Esophagus muscularis mucosa (tissue), 4 donors: ENCODE results near the gene RASGRF2. TPM values are rescaled to one million over a fixed set of nuclear protein-coding genes. Genes with fewer than 3 reads are reported as not detected.
A peak's percentile ranks its signal among the peaks of the same experiment; 100 is the strongest.

Source experiments
- DNase-seq: peaks from one replicate; pipeline ENCODE4 v3.0.0-alpha.2; 2017; ENCODE audit errors: extremely low spot score
- H3K27ac ChIP-seq, 4 donors: fragments of 200-600 bp; sonication (generic); replicated peaks in 1 of 4; 1 replicate in 3 of 4; 2 replicates in 1 of 4; pipeline ENCODE4 v1.5.1; 2016 to 2019; ENCODE audit warnings: mild to moderate bottlenecking in 1 of 4
- H3K27me3 ChIP-seq, 4 donors: fragments of 200-600 bp; sonication (generic); one replicate each; pipeline versions ENCODE4 v1.5.1 to v1.6.0; 2016 to 2019
- H3K36me3 ChIP-seq, 4 donors: fragments of 200-600 bp; sonication (generic); one replicate each; pipeline ENCODE4 v1.5.1; 2016 to 2019
- H3K4me1 ChIP-seq, 4 donors: fragments of 200-600 bp; sonication (generic); one replicate each; pipeline ENCODE4 v1.5.1; 2016 to 2019
- H3K4me3 ChIP-seq, 4 donors: fragments of 200-600 bp; sonication (generic); 1 replicate in 2 of 4; 2 replicates in 2 of 4; pipeline ENCODE4 v1.5.1; 2016 to 2019; ENCODE audit warnings: mild to moderate bottlenecking in 4 of 4, moderate library complexity in 1 of 4
- H3K9me3 ChIP-seq, 4 donors: fragments of 200-600 bp; sonication (generic); 1 replicate in 3 of 4; 2 replicates in 1 of 4; pipeline ENCODE4 v1.5.1; 2016 to 2019
- EP300 ChIP-seq: sonication (generic); formaldehyde crosslinking; IDR thresholded peaks from one replicate; pipeline ENCODE4 v1.6.1; 2017; ENCODE audit warnings: antibody characterized with exemption
- POLR2A ChIP-seq: fragments of 450-650 bp; IDR thresholded peaks from one replicate; pipeline ENCODE4 v1.6.1; 2017; ENCODE audit warnings: antibody characterized with exemption, moderate library complexity, mild to moderate bottlenecking, low read depth
- POLR2AphosphoS5 ChIP-seq, 2 donors: sonication (generic); formaldehyde crosslinking; IDR thresholded peaks; one replicate each; pipeline ENCODE4 v1.6.1; 2017; ENCODE audit warnings: antibody characterized with exemption in 2 of 2
- WGBS: methylation state at CpG from one replicate; pipeline ENCODE4 v1.1.5; 2018; 5-methylcytosine and 5-hydroxymethylcytosine counted together
- intact Hi-C: fragments of 100-400 bp; cut with DNase I; formaldehyde crosslinking; loops from one replicate; pipeline ENCODE4 v1.15.1; 2023
- total RNA-seq, 4 donors: library from RNA; depleted of rRNA; stranded (reverse); fragments of >200 nt; gene quantifications; one replicate each; pipeline versions ENCODE4 v1.1.0 to v1.2.1, GENCODE V29; 2016
- TF ChIP-seq, protein P1 (sequence below), 3 experiments: fragments of 200-600 bp in 2 of 3; fragments of 450-650 bp in 1 of 3; sonication (generic) in 2 of 3; IDR thresholded peaks; one replicate each; pipeline ENCODE4 v1.5.1; 2017 to 2019; ENCODE audit warnings: antibody characterized with exemption in 3 of 3, mild to moderate bottlenecking in 2 of 3, moderate library complexity in 1 of 3

RASGRF2 gene
- total RNA-seq, 4 donors from 2014 or later, result 4.2 to 7.6 (median 5.9) TPM

DNA sequence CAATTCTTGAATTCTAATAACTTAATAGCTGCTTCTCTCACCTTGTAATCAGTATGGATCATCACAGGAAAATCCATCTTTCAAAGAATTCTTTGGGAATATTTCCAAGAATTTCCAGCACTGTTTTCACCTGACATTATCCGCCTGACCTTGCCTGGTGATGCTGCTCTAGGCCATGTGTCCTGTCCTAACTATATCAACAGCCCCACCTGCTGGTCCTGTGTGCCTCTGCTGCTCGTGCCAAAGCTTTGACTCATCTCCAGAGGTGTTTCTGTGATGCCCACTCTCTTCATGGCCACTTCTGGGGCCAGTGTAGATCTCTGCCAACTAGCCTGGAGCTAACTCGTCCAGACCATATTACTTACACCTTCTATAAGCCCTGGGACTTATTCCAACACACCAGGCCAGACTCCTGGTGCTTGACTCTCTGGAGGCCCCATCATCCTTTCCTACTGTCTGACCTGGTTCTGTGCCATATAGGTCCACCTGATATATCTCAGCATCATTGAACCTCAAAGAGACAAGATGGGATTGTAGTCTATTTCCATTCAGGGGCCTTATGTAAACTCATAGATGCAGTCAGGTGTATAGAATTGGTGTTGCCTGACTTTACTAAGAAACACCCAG is 205.4 kb downstream of the RASGRF2 start:
- H3K27ac ChIP-seq, result no peak overlapping the region
- no peak overlapping the region for H3K4me3 ChIP-seq
- no peak for DNase-seq
- H3K4me1 ChIP-seq, result no peaks in the 10 kb centered on the region
- TF ChIP-seq, protein P1, sequence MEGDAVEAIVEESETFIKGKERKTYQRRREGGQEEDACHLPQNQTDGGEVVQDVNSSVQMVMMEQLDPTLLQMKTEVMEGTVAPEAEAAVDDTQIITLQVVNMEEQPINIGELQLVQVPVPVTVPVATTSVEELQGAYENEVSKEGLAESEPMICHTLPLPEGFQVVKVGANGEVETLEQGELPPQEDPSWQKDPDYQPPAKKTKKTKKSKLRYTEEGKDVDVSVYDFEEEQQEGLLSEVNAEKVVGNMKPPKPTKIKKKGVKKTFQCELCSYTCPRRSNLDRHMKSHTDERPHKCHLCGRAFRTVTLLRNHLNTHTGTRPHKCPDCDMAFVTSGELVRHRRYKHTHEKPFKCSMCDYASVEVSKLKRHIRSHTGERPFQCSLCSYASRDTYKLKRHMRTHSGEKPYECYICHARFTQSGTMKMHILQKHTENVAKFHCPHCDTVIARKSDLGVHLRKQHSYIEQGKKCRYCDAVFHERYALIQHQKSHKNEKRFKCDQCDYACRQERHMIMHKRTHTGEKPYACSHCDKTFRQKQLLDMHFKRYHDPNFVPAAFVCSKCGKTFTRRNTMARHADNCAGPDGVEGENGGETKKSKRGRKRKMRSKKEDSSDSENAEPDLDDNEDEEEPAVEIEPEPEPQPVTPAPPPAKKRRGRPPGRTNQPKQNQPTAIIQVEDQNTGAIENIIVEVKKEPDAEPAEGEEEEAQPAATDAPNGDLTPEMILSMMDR (IDR thresholded peaks at IDR 0.05), result peak in 2 of 3 experiments; percentile 26 to 40
- TF ChIP-seq POLR2AphosphoS5 (IDR thresholded peaks at IDR 0.05), result no peak
- H3K36me3 ChIP-seq, result no peaks in the 10 kb centered on the region
- H3K27me3 ChIP-seq, result no peaks in the 10 kb centered on the region
- 58% methylated on average over 3 of the region's 3 CpGs for WGBS
- intact Hi-C loops, result no loop called here
- no peaks in the 10 kb centered on the region for H3K9me3 ChIP-seq

DNA sequence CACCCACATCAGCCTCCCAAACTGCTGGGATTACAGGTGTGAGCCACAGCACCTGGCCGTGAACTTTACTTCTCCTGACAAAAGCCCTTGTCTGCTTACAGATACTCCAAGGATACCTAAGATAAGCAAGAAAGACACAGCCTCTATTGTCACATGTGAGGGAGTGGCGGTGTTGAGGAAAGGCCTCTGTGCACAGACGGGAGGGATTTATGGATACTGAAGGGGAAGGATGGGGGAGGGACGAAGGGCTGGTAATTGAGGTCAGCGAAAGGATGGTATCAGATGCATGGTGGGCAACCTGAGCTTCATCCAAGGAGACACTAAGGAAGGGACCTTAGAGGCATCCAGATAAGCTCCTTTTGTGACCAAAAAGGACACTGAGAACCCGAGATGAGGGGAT is 206.3 kb downstream of the RASGRF2 start:
- Histone ChIP-seq H3K4me3 (no peak overlapping the region), H3K4me1 (no peaks in the 10 kb centered on the region), H3K27ac (no peak overlapping the region), H3K36me3 (no peaks in the 10 kb centered on the region), H3K27me3 (no peaks in the 10 kb centered on the region), H3K9me3 (no peaks in the 10 kb centered on the region)
- no peak for TF ChIP-seq POLR2AphosphoS5 (IDR thresholded peaks at IDR 0.05)
- TF ChIP-seq, protein P1 (IDR thresholded peaks at IDR 0.05), result no peak
- TF ChIP-seq EP300, result no peak
- TF ChIP-seq POLR2A, result no peak
- WGBS, result 97% methylated on average over 6 of the region's 6 CpGs
- intact Hi-C loops, result no loop called here
- DNase-seq, result no peak

DNA sequence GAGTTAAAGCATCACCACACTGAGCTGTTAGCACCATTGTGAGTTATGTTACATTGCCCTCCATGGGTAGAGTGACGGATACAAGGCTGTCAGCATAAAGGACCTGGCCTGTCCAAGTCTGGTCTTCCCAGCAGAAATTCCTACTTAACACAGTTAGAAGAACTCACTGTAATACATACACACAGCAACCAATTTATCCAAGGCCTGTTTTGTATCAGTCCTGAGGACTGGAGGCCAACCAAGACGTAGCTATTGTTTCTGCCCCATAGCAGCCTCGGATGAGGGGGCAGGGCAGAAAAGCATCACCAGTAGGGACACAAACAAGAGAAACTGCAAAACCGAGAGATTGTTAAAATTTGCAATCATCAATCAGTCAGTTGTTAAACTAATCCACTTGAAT is 206.9 kb downstream of the RASGRF2 start:
- Histone ChIP-seq H3K36me3 (no peaks in the 10 kb centered on the region), H3K27ac (no peak overlapping the region), H3K9me3 (no peaks in the 10 kb centered on the region), H3K4me3 (no peak overlapping the region), H3K27me3 (no peaks in the 10 kb centered on the region), H3K4me1 (no peaks in the 10 kb centered on the region)
- no peak for DNase-seq
- WGBS, result 80% methylated on average over 4 of the region's 4 CpGs
- TF ChIP-seq POLR2A, result no peak
- TF ChIP-seq, protein P1 (IDR thresholded peaks at IDR 0.05), result no peak
- TF ChIP-seq POLR2AphosphoS5 (IDR thresholded peaks at IDR 0.05), result no peak
- TF ChIP-seq EP300, result no peak
- intact Hi-C loops, result no loop called here

DNA sequence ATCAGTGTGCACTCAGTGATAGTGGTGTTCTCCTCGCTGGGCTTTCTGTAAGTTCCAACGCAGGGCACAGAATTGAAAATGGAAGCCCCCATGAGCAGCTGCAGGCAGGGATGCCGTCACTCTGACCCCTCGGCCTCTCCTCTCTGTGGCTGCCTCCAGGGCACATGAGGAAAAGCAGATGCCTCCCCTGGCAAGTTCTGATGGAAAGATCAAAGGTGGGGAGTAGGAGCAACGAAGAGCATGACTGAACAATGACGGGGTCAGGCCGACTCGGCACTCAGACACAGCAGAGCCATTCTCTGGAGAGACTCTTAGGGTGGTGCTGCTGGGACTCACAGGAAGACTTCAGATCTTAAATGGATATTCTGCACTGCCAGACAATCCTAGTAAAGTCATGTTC is 207.4 kb downstream of the RASGRF2 start:
- no peaks in the 10 kb centered on the region for H3K36me3 ChIP-seq
- no peaks in the 10 kb centered on the region for H3K4me1 ChIP-seq
- no peak for TF ChIP-seq POLR2AphosphoS5 (IDR thresholded peaks at IDR 0.05)
- TF ChIP-seq EP300, result no peak
- TF ChIP-seq, protein P1 (IDR thresholded peaks at IDR 0.05), result no peak
- TF ChIP-seq POLR2A, result no peak
- H3K9me3 ChIP-seq, result no peaks in the 10 kb centered on the region
- 45% methylated on average over 7 of the region's 8 CpGs for WGBS
- intact Hi-C loops, result no loop called here
- no peak for DNase-seq
- no peak overlapping the region for H3K27ac ChIP-seq
- H3K27me3 ChIP-seq, result no peaks in the 10 kb centered on the region
- H3K4me3 ChIP-seq, result no peak overlapping the region

DNA sequence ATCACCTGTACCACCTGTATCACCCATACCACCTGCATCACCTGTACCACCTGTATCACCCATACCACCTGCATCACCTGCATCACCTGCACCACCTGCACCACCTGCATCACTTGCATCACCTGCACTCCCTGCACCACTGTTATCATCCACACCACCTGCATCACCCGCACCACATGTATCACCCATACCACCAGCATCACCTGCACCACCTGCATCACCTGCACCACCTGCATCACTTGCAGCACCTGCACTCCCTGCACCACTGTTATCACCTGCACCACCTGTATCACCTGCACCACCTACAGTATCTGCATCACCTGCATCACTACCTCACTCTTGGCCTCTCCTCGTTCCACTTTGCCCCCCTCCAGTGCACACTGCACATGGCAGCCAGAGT is 209.8 kb downstream of the RASGRF2 start:
- WGBS, result 83% methylated on average over 2 of the region's 2 CpGs
- intact Hi-C loops, result no loop called here
- H3K9me3 ChIP-seq, result no peaks in the 10 kb centered on the region
- TF ChIP-seq, protein P1 (IDR thresholded peaks at IDR 0.05), result no peak
- TF ChIP-seq POLR2A (no peak), EP300 (no peak), POLR2AphosphoS5 (IDR thresholded peaks at IDR 0.05) (no peak)
- H3K27me3 ChIP-seq, result no peaks in the 10 kb centered on the region
- H3K4me1 ChIP-seq, result no peaks in the 10 kb centered on the region
- DNase-seq, result no peak
- H3K27ac ChIP-seq, result no peak overlapping the region
- H3K4me3 ChIP-seq, result no peak overlapping the region
- H3K36me3 ChIP-seq, result no peaks in the 10 kb centered on the region
